ENCODE results near the gene RARA.
A peak's percentile ranks its signal among the peaks of the same experiment; 100 is the strongest.

RARA gene

DNA sequence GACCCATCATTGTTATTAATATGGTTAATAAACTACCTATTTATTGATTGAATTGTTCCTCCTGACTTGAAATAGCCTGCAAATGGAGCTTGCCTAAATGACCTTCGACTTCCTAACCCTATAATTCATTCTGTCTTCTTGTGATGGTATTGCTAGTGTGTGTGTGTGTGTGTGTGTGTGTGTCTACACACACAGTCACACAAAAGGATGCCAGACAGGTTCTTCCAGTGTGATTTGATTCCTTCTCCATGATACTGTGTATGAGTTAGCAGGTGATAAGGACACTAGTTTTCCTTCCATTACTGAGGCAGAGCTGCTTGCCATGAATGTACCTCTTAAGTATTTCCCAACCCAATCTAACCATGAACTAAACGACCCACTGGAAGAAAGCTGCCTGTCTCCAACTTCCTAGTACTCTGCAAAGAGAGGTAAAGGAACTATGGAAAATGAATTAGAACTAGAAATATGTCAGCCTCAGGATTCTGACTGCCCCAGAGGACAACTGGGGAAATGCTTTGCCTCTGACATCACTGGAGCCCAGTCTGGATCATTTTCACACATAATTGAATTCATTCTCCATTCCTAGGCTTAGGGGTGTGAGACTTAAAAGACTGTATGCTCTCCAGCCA is 24.8 kb upstream of the RARA start:
- ChIA-PET POLR2A (interaction anchor here (0.7 to 1.4 kb wide), 4 partner anchors 31 to 632 kb away, joined by 3 to 4 read pairs (median 3); no protein-coding TSS in a partner anchor), CTCF (interaction anchor here (0.9 to 5.8 kb wide), 18 partner anchors 10 to 1412 kb away, joined by 3 to 48 read pairs (median 4); partner anchors contain the start of genes CSF3 and WIPF2)
- DNase-seq (ENCODE audit: low read depth, low spot score): peak; percentile 78
- TF ChIP-seq CTCF (IDR thresholded peaks at IDR 0.05; ENCODE audit: insufficient read depth, low read length, missing control alignments): peak; percentile 27
- peak overlapping the region; percentile 46 for H3K4me3 ChIP-seq (ENCODE audit: low read depth, low read length)

- no peak for DNase-seq (ENCODE audit: low read depth, low spot score)
- H3K4me3 ChIP-seq (ENCODE audit: low read depth, low read length): no peak overlapping the region
- ChIA-PET CTCF (interaction anchor here (0.7 to 5.8 kb wide), 7 partner anchors 10 to 272 kb away, joined by 3 to 48 read pairs (median 5); partner anchors contain the start of genes CSF3 and WIPF2), POLR2A (no interaction called here)
- no peak for TF ChIP-seq CTCF (IDR thresholded peaks at IDR 0.05; ENCODE audit: insufficient read depth, low read length, missing control alignments)
Observed at GRCh38 chr17:40286473-40286872, 22.5 kb upstream of the RARA start.

DNA sequence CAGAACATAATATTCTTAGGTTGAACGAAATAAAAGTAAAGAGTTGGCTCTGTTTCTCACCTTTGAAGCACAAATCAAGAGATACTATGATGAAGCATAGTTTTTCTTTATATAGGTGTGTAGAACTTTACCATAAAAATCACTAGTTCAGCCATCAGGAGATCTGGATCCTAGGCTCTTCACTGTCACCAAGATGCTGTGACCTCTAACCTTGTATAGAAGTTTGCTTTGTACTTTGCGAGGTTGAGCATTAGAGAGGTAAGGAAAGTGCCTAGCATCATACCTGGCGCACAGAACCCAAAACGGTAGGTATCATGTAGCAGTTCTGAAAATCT is 21.9 kb upstream of the RARA start:
- peak overlapping the region; percentile 21 for H3K4me3 ChIP-seq (ENCODE audit: low read depth, low read length)
- TF ChIP-seq CTCF (IDR thresholded peaks at IDR 0.05; ENCODE audit: insufficient read depth, low read length, missing control alignments): no peak
- no peak for DNase-seq (ENCODE audit: low read depth, low spot score)
- POLR2A ChIA-PET: no interaction called here
- CTCF ChIA-PET: interaction anchor here (0.7 to 5.8 kb wide), 3 partner anchors 68 to 96 kb away, joined by 3 to 48 read pairs (median 26); partner anchors contain the start of gene WIPF2

DNA sequence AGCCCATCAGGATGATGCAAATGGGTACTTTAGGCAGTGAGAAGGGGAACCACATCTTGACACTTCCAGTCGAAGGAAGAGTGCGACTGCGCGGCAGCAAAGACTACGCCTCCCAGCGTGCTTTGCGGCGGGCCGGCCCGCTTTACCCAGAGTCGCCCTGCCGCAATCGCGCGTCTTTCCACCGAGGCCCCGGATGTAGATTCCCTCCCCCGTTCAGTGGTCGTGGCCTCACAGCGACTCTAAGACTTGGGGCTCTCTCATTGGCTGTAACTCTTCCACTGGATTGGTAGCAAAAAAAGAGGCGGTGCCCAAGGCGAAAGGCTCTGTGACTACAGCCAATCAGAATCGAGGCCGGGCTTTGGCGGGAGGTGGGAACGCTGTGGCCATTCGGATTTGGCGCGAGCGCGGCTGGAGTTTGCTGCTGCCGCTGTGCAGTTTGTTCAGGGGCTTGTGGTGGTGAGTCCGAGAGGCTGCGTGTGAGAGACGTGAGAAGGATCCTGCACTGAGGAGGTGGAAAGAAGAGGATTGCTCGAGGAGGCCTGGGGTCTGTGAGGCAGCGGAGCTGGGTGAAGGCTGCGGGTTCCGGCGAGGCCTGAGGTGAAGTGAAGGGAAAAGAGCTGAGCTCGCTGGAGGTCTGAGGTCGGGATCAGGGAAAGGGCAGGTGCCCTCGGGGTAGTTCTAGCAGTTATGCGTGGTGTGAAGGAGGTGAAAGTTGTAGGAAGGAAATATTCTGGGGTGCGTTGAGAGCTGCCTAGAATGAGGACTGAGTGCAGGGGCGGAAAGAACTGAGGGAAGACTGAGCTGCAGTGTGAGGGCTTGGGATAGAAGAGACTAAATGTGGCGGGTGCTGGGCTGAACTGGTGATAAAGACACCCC is 21.2 kb upstream of the RARA start, which contains the start of gene CDC6:
Gene CDC6 (plus strand): TSS at position 386 of the 876 bp plus-strand sequence. CDS start 1,542 bp downstream, outside the sequence.
- POLR2A ChIA-PET: no interaction called here
- DNase-seq (ENCODE audit: low read depth, low spot score): peak; percentile 91
- TF ChIP-seq CTCF (IDR thresholded peaks at IDR 0.05; ENCODE audit: insufficient read depth, low read length, missing control alignments): no peak
- H3K4me3 ChIP-seq (ENCODE audit: low read depth, low read length): peak within 1 kb of the TSS; percentile 75
- CTCF ChIA-PET: interaction anchor here (0.7 to 13.8 kb wide), 10 partner anchors 14 to 274 kb away, joined by 3 to 290 read pairs (median 27); partner anchors contain the start of gene WIPF2

DNA sequence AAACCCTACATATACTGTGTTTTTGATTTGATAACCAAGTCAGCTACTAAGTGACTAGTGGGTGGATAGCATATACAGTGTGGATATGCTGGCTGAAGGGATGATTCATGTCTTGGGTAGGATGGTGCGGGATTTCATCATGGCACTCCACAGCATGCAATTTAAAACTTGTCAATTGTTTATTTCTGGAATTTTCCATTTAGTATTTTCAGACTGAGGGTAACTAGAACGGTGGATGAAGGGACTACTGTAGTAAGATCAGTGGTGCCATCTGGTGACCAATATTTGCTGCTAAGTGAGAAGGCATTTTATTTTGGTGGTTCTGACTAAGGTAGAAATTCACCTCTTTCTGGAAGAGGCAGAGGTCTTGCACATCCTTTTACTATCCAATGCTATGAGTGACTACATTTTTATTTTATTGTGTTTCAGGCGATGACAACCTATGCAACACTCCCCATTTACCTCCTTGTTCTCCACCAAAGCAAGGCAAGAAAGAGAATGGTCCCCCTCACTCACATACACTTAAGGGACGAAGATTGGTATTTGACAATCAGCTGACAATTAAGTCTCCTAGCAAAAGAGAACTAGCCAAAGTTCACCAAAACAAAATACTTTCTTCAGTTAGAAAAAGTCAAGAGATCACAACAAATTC is 18.2 kb upstream of the RARA start:
- no peak overlapping the region for H3K4me3 ChIP-seq (ENCODE audit: low read depth, low read length)
- POLR2A ChIA-PET: no interaction called here
- DNase-seq (ENCODE audit: low read depth, low spot score): peak; percentile 89
- CTCF ChIA-PET: interaction anchor here (0.5 to 13.8 kb wide), 29 partner anchors 9 to 277 kb away, joined by 3 to 290 read pairs (median 5); partner anchors contain the start of genes CSF3, RARA, TOP2A and WIPF2
- peak; percentile 53 for TF ChIP-seq CTCF (IDR thresholded peaks at IDR 0.05; ENCODE audit: insufficient read depth, low read length, missing control alignments)

All from AG04449 (cell line).